Neuronal stem cell (in vitro differentiated cells): ENCODE measurements around the gene BTBD6.
A peak's percentile ranks its signal among the peaks of the same experiment; 100 is the strongest.

ENCODE experiments used
- DNase-seq: peaks from one replicate; pipeline ENCODE4 v3.0.0-alpha.2; 2013; ENCODE audit warnings: low spot score
- H2AFZ ChIP-seq: one replicate; pipeline ENCODE4 v1.6.1; 2013; ENCODE audit warnings: mild to moderate bottlenecking, low read length, inconsistent platforms
- H2AK5ac ChIP-seq: 2 replicates; pipeline ENCODE4 v1.6.1; 2013; ENCODE audit warnings: low read depth, mild to moderate bottlenecking, inconsistent platforms, low read length, moderate library complexity, mixed read lengths
- H2BK120ac ChIP-seq: 2 replicates; pipeline ENCODE4 v1.6.1; 2013; ENCODE audit warnings: low read depth, mild to moderate bottlenecking, inconsistent platforms, low read length, moderate library complexity, mixed read lengths
- H2BK12ac ChIP-seq: one replicate; pipeline ENCODE4 v1.6.1; 2013; ENCODE audit warnings: low read length, inconsistent platforms
- H2BK15ac ChIP-seq: 2 replicates; pipeline ENCODE4 v1.6.1; 2013; ENCODE audit warnings: mild to moderate bottlenecking, low read length, inconsistent platforms, mixed read lengths
- H2BK5ac ChIP-seq: one replicate; pipeline ENCODE4 v1.6.1; 2013; ENCODE audit warnings: inconsistent platforms, mild to moderate bottlenecking, low read length, moderate library complexity
- H3K14ac ChIP-seq: one replicate; pipeline ENCODE4 v1.6.1; 2013; ENCODE audit warnings: low read length, inconsistent platforms
- H3K18ac ChIP-seq: 2 replicates; pipeline ENCODE4 v1.6.1; 2013; ENCODE audit warnings: low read length, inconsistent platforms
- H3K23ac ChIP-seq: 2 replicates; pipeline ENCODE4 v1.6.1; 2013; ENCODE audit warnings: low read depth, mild to moderate bottlenecking, mixed read lengths, low read length, inconsistent platforms; ENCODE audit not compliant: poor library complexity
- H3K27ac ChIP-seq: replicated peaks from 3 replicates; pipeline ENCODE4 v1.5.1; 2013; ENCODE audit warnings: low read length, inconsistent platforms
- H3K27me3 ChIP-seq, 3 experiments: 2 replicates each; pipeline ENCODE4 v1.6.1; 2013; ENCODE audit warnings: low read length in 3 of 3, mild to moderate bottlenecking in 2 of 3, inconsistent platforms in 1 of 3, low read depth in 1 of 3, mixed read lengths in 1 of 3, moderate library complexity in 1 of 3; ENCODE audit not compliant: control insufficient read depth in 3 of 3, insufficient read depth in 3 of 3
- H3K36me3 ChIP-seq, 2 donors: replicated peaks in 1 of 2; 2 replicates each; pipeline ENCODE4 v1.6.1; 2013; ENCODE audit warnings: low read length in 2 of 2; ENCODE audit not compliant: control insufficient read depth in 2 of 2, insufficient read depth in 2 of 2
- H3K4ac ChIP-seq: 2 replicates; pipeline ENCODE4 v1.6.1; 2013; ENCODE audit warnings: inconsistent platforms, mild to moderate bottlenecking, low read length, moderate library complexity
- H3K4me1 ChIP-seq, 2 donors: 1 replicate in 1 of 2; 2 replicates in 1 of 2; pipeline ENCODE4 v1.6.1; 2013; ENCODE audit warnings: low read length in 2 of 2, low read depth in 1 of 2; ENCODE audit not compliant: control insufficient read depth in 2 of 2, insufficient read depth in 1 of 2
- H3K4me2 ChIP-seq: one replicate; pipeline ENCODE4 v1.6.1; 2013; ENCODE audit warnings: mild to moderate bottlenecking, low read length, inconsistent platforms; ENCODE audit not compliant: insufficient read depth, poor library complexity, severe bottlenecking
- H3K4me3 ChIP-seq, 2 donors: 2 replicates each; pipeline ENCODE4 v1.5.1; 2013; ENCODE audit warnings: low read length in 2 of 2, mild to moderate bottlenecking in 2 of 2, inconsistent platforms in 1 of 2, moderate library complexity in 1 of 2
- H3K79me1 ChIP-seq: one replicate; pipeline ENCODE4 v1.6.1; 2013; ENCODE audit warnings: low read depth, mild to moderate bottlenecking, inconsistent platforms, low read length, moderate library complexity
- H3K9ac ChIP-seq: one replicate; pipeline ENCODE4 v1.6.1; 2013; ENCODE audit warnings: mild to moderate bottlenecking, low read depth, low read length, inconsistent platforms; ENCODE audit not compliant: poor library complexity
- H3K9me3 ChIP-seq, 2 donors: replicated peaks in 1 of 2; 2 replicates each; pipeline versions ENCODE3 to v1.6.1; 2013; ENCODE audit warnings: low read length in 2 of 2, mild to moderate bottlenecking in 2 of 2, inconsistent platforms in 1 of 2, low read depth in 1 of 2, mixed read lengths in 1 of 2, moderate library complexity in 1 of 2; ENCODE audit not compliant: control insufficient read depth in 2 of 2, insufficient read depth in 1 of 2
- H4K8ac ChIP-seq: one replicate; pipeline ENCODE4 v1.6.1; 2013; ENCODE audit warnings: low read depth, mild to moderate bottlenecking, inconsistent platforms, low read length, moderate library complexity
- H4K91ac ChIP-seq: one replicate; pipeline ENCODE4 v1.6.1; 2013; ENCODE audit warnings: low read length, low read depth, mild to moderate bottlenecking, inconsistent platforms; ENCODE audit not compliant: poor library complexity
- WGBS, 2 donors: extraction: QIAGEN DNeasy Blood & Tissue Kit; methylation state at CpG; one replicate each; pipeline ENCODE4 v1.1.7; 2013; ENCODE audit warnings: missing lambda C conversion rate in 2 of 2, mixed read lengths in 1 of 2; ENCODE audit not compliant: insufficient read length in 2 of 2, insufficient replicate concordance in 1 of 2; ENCODE audit errors: extremely low coverage in 2 of 2; 5-methylcytosine and 5-hydroxymethylcytosine counted together

BTBD6 gene

DNA sequence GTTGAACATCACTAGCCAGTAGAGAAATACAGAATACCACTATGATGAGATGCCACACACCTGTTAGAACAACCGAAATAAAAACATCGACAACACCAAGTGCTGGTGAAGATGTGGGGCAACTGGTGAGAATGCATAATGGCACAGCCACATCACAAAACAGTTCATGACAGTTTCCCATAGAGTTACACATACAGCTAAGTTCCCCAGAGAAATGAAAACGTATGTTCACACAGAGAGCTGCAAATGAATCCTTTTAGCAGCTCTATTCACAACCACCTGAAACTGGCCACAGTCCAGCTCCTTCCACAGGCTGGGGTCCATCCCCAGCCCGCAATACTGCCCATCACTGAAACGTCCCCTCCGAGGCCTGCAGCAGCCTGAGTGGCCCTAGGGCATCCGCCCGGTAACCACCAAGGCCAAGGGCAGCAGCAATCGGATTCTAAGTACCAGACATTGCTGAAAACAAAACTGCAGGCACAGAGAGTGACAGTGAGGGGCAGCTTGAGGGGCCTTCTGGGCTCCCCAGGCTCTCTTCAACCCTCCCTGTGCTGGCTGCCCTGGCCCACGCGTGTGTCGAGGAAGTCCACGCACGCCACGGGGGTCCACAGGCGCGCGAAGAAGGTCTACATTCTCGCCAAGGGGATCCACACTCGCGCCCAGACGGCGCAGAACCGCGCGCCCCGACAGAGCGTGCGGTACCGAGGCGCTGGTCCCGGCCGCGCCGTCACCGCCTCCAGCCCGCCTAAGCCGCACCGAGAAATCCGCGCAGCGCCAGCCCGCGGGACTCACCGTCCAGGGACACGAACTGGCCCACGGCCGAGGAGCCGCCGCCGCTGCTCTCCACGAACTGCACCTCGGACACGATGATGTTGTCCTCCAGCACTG lies 51.6 kb downstream of the BTBD6 start:
- DNase-seq, result peak; percentile 30
- peak overlapping the region; percentile 82 for H2BK5ac ChIP-seq
- peak overlapping the region; percentile 80 for H3K23ac ChIP-seq
- peak overlapping the region; percentile 65 for H4K8ac ChIP-seq
- H3K14ac ChIP-seq, result peak overlapping the region; percentile 75
- peak overlapping the region; percentile 99 for H2AFZ ChIP-seq
- no peak overlapping the region for H2BK120ac ChIP-seq
- peak overlapping the region; percentile 98 for H3K18ac ChIP-seq
- peak overlapping the region; percentile 91 to 99 for H3K4me3 ChIP-seq
- H3K27me3 ChIP-seq, result peaks cover 0 to 5% (median 0%) of the 10 kb centered on the region in 3 experiments
- peak overlapping the region; percentile 76 for H3K4ac ChIP-seq
- peak overlapping the region; percentile 86 for H3K4me2 ChIP-seq
- peak overlapping the region; percentile 81 for H2BK15ac ChIP-seq
- peaks cover 0 to 2% of the 10 kb centered on the region in 2 donors for H3K9me3 ChIP-seq
- peak overlapping the region; percentile 88 for H2AK5ac ChIP-seq
- H3K27ac ChIP-seq, result peak overlapping the region; percentile 98
- H3K9ac ChIP-seq, result peak overlapping the region; percentile 99
- H3K36me3 ChIP-seq, result no peaks in the 10 kb centered on the region
- H3K79me1 ChIP-seq, result peaks cover 6% of the 10 kb centered on the region
- peaks cover under 1 to 4% of the 10 kb centered on the region in 2 donors for H3K4me1 ChIP-seq
- H4K91ac ChIP-seq, result no peak overlapping the region
- H2BK12ac ChIP-seq, result peak overlapping the region; percentile 10
- WGBS, 2 donors, result no CpG with 5 or more reads among the region's 54 CpGs
